ENCODE results near the gene SIAH2.

Gene SIAH2

DNA sequence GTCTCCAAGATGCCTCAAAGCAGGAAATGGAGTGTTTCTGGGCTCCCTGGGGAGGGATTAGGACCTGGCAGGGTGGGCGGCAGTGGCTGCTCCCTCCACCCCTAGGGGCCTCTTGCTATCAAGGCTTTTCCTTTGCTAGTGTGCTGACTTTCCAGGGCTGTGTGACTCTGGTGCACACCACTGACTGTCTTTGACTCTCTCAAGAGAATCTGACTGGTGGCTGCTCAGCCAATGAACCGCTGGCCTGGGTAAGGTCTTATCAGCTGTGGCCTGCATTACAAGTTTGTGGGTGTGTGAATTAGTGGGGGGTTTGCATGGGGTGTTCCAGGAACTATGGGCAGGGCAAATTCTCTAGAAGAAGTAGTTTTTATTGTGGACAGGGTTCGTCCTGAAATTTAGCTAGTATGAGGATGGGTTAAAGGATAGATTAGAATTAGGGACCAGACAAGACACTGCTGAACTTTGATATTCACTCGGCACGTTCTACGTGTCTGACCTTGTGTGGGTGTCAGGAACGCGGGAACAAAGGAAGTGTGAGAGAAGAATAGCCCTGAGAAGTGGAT is 29.5 kb downstream of the SIAH2 start:
- DNase-seq: no peak

DNA sequence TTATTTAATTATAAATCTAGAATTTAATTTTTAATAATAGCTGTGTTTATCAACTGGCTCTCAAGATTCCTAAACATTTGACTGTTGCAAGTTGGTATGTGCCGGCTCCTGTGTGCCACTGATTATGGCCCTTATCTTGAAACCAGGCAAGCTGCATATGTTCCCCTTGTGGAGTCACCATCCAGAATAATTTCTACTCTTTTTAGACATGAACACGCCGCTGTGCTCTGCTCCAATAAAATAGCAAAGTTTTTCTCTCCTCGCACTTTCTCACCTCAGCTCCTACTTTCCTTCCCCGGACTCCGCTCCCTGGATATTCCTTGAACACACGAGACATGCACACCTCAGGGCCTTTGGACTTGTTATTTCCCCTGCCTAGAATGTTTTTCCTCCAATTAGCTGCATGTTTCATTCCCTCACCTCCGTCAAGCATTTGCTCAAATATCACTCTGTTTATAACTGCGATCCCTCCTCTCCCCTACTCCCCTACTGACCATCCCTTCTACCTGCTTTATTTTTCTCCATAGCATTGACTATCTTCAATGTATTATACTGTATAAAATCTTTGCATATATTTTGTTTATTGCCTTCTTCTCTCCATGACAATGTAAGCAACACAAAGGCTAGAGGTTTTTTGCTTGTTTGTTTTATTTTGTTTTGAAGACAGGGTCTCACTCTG is 33.1 kb downstream of the SIAH2 start:
- DNase-seq: no peak

GRCh38 chr3:150727653-150728502 is 35.1 kb downstream of the SIAH2 start:
- DNase-seq: no peak

DNA sequence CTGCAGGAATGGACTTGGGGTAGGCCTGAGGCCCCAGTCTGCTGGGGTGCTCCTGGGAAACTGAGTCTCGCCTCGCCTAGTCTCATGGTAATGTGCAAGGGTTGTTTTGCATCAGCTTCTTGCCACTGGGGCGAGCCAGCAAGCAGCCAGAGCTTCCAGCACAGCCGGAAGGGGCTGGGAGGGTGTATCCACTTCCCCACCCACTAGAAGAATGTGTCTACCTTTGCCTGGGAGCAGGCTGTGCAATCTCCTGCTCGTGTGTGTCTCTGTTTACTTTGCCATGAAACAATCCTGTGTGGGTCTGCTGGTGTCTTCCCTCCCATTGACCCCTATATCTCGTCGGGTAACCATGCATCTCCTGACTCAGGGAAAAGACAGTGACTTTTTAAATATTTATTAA is 37.4 kb downstream of the SIAH2 start:
- no peak for DNase-seq

GRCh38 chr3:150723946-150724345 is 39.0 kb downstream of the SIAH2 start:
- no peak for DNase-seq

DNA sequence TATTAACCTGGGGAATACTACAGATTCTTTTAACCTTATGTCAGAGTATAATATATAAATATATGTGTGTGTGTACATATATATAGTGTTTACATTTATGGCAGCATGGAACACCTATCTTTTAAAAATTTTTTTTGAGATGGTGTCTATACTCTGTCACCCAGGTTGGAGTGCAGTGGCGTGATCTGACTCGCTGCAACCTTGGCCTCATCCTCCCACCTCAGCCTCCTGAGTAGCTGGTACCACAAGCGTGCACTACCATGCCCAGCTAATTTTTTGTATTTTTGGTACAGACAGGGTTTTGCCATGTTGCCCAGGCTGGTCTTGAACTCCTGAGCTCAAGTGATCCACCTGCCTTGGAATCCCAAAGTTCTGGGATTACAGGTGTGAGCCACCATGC is 40.7 kb downstream of the SIAH2 start:
- no peak for DNase-seq

- no peak for DNase-seq
Measured at GRCh38 chr3:150721285-150722130, 41.5 kb downstream of the SIAH2 start.

DNA sequence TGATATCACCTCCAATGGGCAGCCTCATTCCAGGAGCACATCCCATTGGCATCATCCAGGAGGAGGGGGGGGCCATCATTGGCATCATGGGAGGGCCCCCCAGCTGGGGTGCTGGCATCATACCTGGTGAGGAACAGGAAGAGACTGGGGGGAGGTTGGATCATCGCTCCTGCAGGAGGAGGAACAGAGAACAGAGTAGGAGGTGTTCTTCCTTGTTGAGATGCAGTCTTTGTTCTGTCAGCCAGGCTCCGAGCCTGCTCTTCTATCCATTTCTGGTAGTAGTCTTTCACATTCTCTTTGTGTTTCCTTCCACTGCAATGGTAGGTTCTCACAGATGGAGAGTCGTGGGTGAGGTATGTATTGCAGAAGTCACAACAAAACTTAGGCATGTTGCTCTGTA is 42.5 kb downstream of the SIAH2 start:
- no peak for DNase-seq

DNA sequence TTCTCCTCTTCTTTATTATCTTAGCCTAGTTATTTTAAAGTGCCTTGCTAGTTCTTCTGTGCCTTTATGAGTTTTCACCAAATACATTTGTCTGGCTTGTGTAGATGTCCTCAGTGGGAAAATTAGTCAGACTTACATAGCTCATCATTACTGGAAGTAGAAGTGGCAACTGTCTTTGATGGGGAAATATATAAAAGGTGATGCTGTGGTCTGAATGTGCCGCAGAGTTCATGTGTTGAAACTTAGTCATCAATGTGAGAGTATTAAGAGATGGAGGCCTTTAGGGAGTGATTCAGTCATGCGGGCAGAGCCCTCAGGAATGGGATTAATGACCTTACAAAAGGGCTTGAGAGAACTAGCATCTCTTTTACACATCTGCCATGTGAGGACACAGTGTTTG is 52.9 kb downstream of the SIAH2 start:
- no peak for DNase-seq

- peak; percentile 22 to 60 (median 50) for DNase-seq
Measured at GRCh38 chr3:150703756-150704344, 59.1 kb downstream of the SIAH2 start, which contains the start of gene ERICH6. Gene ERICH6 (minus strand): TSS chr3:150703920. CDS start chr3:150703898, 22 bp downstream.

DNA sequence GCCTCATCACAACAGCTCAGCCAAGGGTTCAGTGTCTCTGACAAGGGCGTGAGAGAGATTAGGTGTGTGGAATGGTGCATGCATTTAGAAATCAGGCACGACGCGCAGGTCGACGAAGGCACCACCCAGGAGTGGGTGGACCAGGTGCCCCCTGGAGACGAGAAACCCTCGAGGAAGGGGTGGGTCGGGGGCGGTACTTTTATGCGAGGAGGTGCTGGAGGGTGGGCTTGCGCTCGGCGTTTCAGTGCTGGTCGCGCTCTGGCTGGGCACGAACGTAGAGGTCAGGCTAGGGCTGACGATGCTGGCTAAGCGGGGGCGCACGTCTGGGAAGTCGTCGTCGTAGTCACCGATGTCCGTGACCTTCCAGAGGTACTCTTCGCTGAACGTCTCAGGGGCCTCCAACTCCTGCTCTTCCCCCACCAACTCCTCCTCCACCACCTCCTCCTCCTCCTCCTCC is 59.6 kb downstream of the SIAH2 start:
- DNase-seq: peak in 2 of 4 experiments; percentile 23 to 26

- DNase-seq: no peak
Measured at GRCh38 chr3:150699068-150699639, 63.8 kb downstream of the SIAH2 start.

DNA sequence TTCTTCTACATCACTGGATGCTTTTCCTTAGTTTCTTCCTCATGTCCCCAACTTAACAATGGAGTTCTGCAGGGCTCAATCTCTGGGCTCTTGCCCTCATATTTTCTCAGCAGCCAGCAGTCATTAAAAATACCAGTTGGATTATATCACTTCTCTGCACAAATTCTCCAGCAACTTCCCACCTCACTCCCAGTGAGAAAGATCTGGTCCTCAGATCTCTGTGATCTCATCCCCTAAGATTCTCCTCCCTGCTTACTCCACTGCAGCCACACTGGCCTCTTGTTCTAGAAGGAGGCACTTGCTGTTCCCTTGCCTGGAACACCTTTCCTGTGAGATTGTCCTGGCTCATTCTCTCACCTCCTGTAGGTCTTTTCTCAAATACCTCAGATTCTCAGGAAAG is 65.3 kb downstream of the SIAH2 start:
- no peak for DNase-seq

- DNase-seq: no peak
Measured at GRCh38 chr3:150691414-150692040, 71.4 kb downstream of the SIAH2 start.

Measured in activated naive CD4-positive, alpha-beta T cell (primary cell).